ENCODE measurements around the gene KANSL1L. TPM values are rescaled to one million over a fixed set of nuclear protein-coding genes. Genes with fewer than 3 reads are reported as not detected.

The KANSL1L gene
- total RNA-seq, 4 donors from 2014 or later, result 25.1 to 41.5 (median 30.0) TPM

Other genes with a start within 250 kb of the KANSL1L start
- 10 to 100 TPM; 37.0 to 49.4 (median 39.5) TPM for gene RPE, start 168.8 kb downstream of the KANSL1L start, total RNA-seq
- 1 to 10 TPM; 1.3 to 2.1 (median 1.7) TPM for gene ACADL, start 54.0 kb upstream of the KANSL1L start, total RNA-seq
- gene MYL1, start 143.8 kb upstream of the KANSL1L start, total RNA-seq, result not detected